ENCODE measurements around the gene CFAP46.
A peak's percentile ranks its signal among the peaks of the same experiment; 100 is the strongest.
"Not testable (repeated sequence)": the region's sequence is repeated elsewhere in the genome, so short reads cannot be mapped to it uniquely, and the experiment has no call there.

CFAP46 gene

GRCh38 chr10:132962623-132963429 is 20.5 kb upstream of the CFAP46 start:
- peak; percentile 50 for DNase-seq

- peak; percentile 76 for DNase-seq
Measured at GRCh38 chr10:132961787-132962622, 19.6 kb upstream of the CFAP46 start.

- DNase-seq, result no peak
Measured at GRCh38 chr10:132961420-132961786, 19.0 kb upstream of the CFAP46 start.

- DNase-seq, result no peak
Measured at GRCh38 chr10:132960631-132961419, 18.5 kb upstream of the CFAP46 start.

- DNase-seq, result no peak
Measured at GRCh38 chr10:132960071-132960472, 17.7 kb upstream of the CFAP46 start.

- no peak for DNase-seq
Measured at GRCh38 chr10:132959559-132959961, 17.2 kb upstream of the CFAP46 start.

GRCh38 chr10:132958883-132959558 is 16.7 kb upstream of the CFAP46 start:
- DNase-seq, result no peak

GRCh38 chr10:132957981-132958882 is 15.9 kb upstream of the CFAP46 start:
- no peak for DNase-seq

- no peak for DNase-seq
Measured at GRCh38 chr10:132957131-132957530, 14.8 kb upstream of the CFAP46 start.

GRCh38 chr10:132956259-132956658 is 13.9 kb upstream of the CFAP46 start:
- not testable (repeated sequence) for DNase-seq

- no peak for DNase-seq
Measured at GRCh38 chr10:132955479-132955878, 13.1 kb upstream of the CFAP46 start.

- DNase-seq, result no peak
Measured at GRCh38 chr10:132953428-132953827, 11.1 kb upstream of the CFAP46 start.

- DNase-seq, result no peak
Measured at GRCh38 chr10:132951926-132952325, 9.6 kb upstream of the CFAP46 start.

GRCh38 chr10:132948351-132948750 is 6.0 kb upstream of the CFAP46 start:
- no peak for DNase-seq

- no peak for DNase-seq
Measured at GRCh38 chr10:132947843-132948242, 5.5 kb upstream of the CFAP46 start.

GRCh38 chr10:132946806-132947546 is 4.6 kb upstream of the CFAP46 start:
- DNase-seq, result no peak

- DNase-seq, result no peak
Measured at GRCh38 chr10:132946311-132946710, 3.9 kb upstream of the CFAP46 start.

GRCh38 chr10:132945894-132946255 is 3.5 kb upstream of the CFAP46 start:
- no peak for DNase-seq

- no peak for DNase-seq
Measured at GRCh38 chr10:132945125-132945893, 2.9 kb upstream of the CFAP46 start.

GRCh38 chr10:132944510-132944909 is 2.1 kb upstream of the CFAP46 start:
- DNase-seq, result no peak
